Activated CD8-positive, alpha-beta memory T cell treated with anti-CD3 and anti-CD28 coated beads for 48 hours (primary cell): ENCODE measurements around the gene PATE3.

Experiments
- DNase-seq, 3 experiments: peaks; one replicate each; pipeline ENCODE4 v3.0.0-alpha.2; 2020; ENCODE audit warnings: low read depth in 2 of 3, low spot score in 2 of 3

Gene PATE3

DNA sequence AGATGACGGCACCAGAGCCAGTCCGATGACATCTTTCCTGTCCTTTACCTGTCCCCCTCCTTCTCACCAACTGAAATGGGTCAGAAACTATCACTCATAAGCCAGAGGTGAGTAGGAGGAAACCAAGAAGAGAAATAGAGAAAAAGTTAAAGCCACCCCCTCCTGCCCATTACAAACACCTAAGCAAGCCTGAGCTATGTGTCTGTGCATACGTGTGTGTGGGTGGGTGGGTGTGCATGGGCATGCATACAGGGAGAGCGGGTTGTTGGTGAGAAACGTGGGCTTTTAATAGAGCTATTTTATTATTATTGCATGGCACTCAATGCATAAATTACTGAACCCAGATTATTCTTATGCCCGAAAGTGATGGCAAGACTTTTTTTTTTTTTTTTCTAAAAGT, 47.8 kb downstream of the PATE3 start:
- no peak for DNase-seq
